COLO829 (cell line): ENCODE data around the gene FGF2.
A peak's percentile ranks its signal among the peaks of the same experiment; 100 is the strongest.
"Not testable (repeated sequence)": the region's sequence is repeated elsewhere in the genome, so short reads cannot be mapped to it uniquely, and the experiment has no call there.

ENCODE experiments used
- DNase-seq: peaks from one replicate; pipeline ENCODE4 v3.0.0; 2012; ENCODE audit warnings: low spot score

The FGF2 gene

DNA sequence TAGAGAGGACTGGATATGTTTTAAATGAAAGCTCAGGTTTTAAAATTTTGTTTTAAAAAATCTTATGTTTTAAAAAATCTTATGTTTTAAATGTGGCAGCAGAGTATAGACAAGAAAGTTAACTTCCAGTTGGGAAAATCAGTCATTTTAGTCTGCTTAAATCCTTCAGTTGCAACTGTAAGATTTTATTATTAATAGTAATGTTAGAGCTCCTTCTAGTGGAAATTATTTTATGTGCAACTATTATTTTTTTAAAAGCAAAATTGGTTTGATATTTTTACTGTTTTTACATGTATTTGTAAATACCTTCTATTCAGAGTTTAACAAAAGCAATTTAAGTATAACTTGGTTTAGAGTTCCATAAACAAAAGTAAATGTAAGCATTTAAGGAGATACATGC lies 104.2 kb downstream of the FGF2 start:
- peak; percentile 35 for DNase-seq

- DNase-seq, result no peak
These were observed 106.1 kb downstream of the FGF2 start for GRCh38 chr4:122932763-122933162.

DNA sequence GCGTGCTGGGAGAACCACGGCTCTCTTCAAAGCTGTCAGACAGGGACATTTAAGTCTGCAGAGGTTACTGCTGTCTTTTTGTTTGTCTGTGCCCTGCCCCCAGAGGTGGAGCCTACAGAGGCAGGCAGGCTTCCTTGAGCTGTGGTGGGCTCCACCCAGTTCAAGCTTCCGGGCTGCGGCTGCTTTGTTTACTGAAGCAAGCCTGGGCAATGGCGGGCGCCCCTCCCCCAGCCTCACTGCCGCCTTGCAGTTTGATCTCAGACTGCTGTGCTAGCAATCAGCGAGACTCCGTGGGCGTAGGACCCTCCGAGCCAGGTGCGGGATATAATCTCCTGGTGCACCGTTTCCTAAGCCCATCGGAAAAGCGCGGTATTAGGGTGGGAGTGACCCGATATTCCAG lies 118.5 kb downstream of the FGF2 start:
- DNase-seq, result not testable (repeated sequence)

DNA sequence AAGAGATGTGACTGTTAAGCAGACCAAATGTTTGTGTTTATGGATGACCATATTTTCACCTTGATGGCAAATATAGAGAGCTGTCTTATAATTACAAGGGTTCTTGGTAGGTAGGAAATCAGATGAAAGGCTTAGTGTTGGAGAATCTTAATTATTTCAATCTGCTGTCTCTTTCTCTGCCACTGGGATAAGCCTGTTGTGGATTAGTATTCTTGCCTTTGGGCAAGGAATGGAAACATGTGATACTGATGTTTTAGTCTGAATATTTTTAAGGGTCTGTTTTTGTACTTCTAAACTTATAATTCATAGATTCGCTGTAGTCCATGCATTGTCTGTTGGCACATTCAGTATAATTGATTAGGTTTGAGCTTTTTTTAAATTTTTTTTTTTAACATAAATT lies 119.5 kb downstream of the FGF2 start:
- no peak for DNase-seq
